Naive thymus-derived CD4-positive, alpha-beta T cell (primary cell): ENCODE results near the gene BLVRB. TPM values are rescaled to one million over a fixed set of nuclear protein-coding genes. Genes with fewer than 3 reads are reported as not detected.
"Not testable (repeated sequence)": the region's sequence is repeated elsewhere in the genome, so short reads cannot be mapped to it uniquely, and the experiment has no call there.

ENCODE experiments used
- ATAC-seq: fragments of 150-1000 bp; cut with Tn5 transposase; 2 replicates; pipeline ENCODE4 v1.10.0; 2021; ENCODE audit warnings: mild to moderate bottlenecking, moderate library complexity
- CTCF ChIA-PET: fragments of 350-600 bp; sonication (Branson Sonifier 250); formaldehyde crosslinking; loops from one replicate; lab custom pipeline; 2021; ENCODE audit warnings: antibody characterized with exemption; lab: Charles Lee
- POLR2A ChIA-PET: fragments of 350-600 bp; sonication (Branson Sonifier 250); formaldehyde crosslinking; loops from one replicate; lab custom pipeline; 2021; ENCODE audit warnings: antibody characterized with exemption, inconsistent platforms; lab: Charles Lee
- DNase-seq, 9 donors: peaks; one replicate each; pipeline versions ENCODE4 v3.0.0 to v3.0.0-alpha.2; 2020 to 2022; ENCODE audit warnings: mixed read lengths in 1 of 9
- H3K27ac ChIP-seq: one replicate; pipeline ENCODE4 v1.7.0; 2013; ENCODE audit warnings: mild to moderate bottlenecking, low read depth, low read length, moderate library complexity
- H3K27me3 ChIP-seq, 2 donors: one replicate each; pipeline ENCODE4 v1.7.0; 2013; ENCODE audit warnings: low read length in 2 of 2, mild to moderate bottlenecking in 2 of 2, moderate library complexity in 2 of 2; ENCODE audit not compliant: control insufficient read depth in 2 of 2, insufficient read depth in 2 of 2
- H3K36me3 ChIP-seq, 3 experiments: 1 replicate in 2 of 3; 2 replicates in 1 of 3; pipeline ENCODE4 v1.7.0; 2013; ENCODE audit warnings: low read length in 3 of 3, mild to moderate bottlenecking in 3 of 3, moderate library complexity in 1 of 3; ENCODE audit not compliant: insufficient read depth in 3 of 3, control insufficient read depth in 2 of 3
- H3K4me1 ChIP-seq, 2 donors: one replicate each; pipeline ENCODE4 v1.7.0; 2013; ENCODE audit warnings: low read length in 2 of 2, mild to moderate bottlenecking in 2 of 2, moderate library complexity in 1 of 2; ENCODE audit not compliant: control insufficient read depth in 2 of 2, insufficient read depth in 2 of 2
- H3K4me3 ChIP-seq: 2 replicates; pipeline ENCODE4 v1.7.0; 2013; ENCODE audit warnings: mild to moderate bottlenecking, low read length
- H3K9me3 ChIP-seq, 3 experiments: 1 replicate in 2 of 3; 2 replicates in 1 of 3; pipeline ENCODE4 v1.7.0; 2013; ENCODE audit warnings: low read length in 3 of 3; ENCODE audit not compliant: control insufficient read depth in 2 of 3
- H3K27ac Mint-ChIP-seq, 9 donors: one replicate each; pipeline ENCODE4 v1.8.0; 2020 to 2022; ENCODE audit warnings: mixed read lengths in 9 of 9, mild to moderate bottlenecking in 8 of 9, moderate library complexity in 5 of 9, inconsistent platforms in 2 of 9
- H3K27me3 Mint-ChIP-seq, 5 donors: one replicate each; pipeline ENCODE4 v1.8.0; 2021 to 2022; ENCODE audit warnings: mixed read lengths in 5 of 5, mild to moderate bottlenecking in 1 of 5
- H3K36me3 Mint-ChIP-seq, 5 donors: one replicate each; pipeline ENCODE4 v1.8.0; 2020 to 2022; ENCODE audit warnings: mixed read lengths in 5 of 5, mild to moderate bottlenecking in 3 of 5, inconsistent platforms in 1 of 5
- H3K4me1 Mint-ChIP-seq, 7 donors: one replicate each; pipeline ENCODE4 v1.8.0; 2020 to 2022; ENCODE audit warnings: mixed read lengths in 7 of 7, mild to moderate bottlenecking in 3 of 7, inconsistent platforms in 1 of 7
- H3K4me3 Mint-ChIP-seq, 10 donors: one replicate each; pipeline ENCODE4 v1.8.0; 2020 to 2022; ENCODE audit warnings: mild to moderate bottlenecking in 10 of 10, mixed read lengths in 10 of 10, moderate library complexity in 6 of 10, inconsistent platforms in 2 of 10
- H3K9me3 Mint-ChIP-seq, 11 donors: one replicate each; pipeline ENCODE4 v1.8.0; 2020 to 2022; ENCODE audit warnings: mixed read lengths in 11 of 11, mild to moderate bottlenecking in 4 of 11, inconsistent platforms in 1 of 11, moderate library complexity in 1 of 11
- intact Hi-C, 2 donors: fragments of 100-400 bp; cut with micrococcal nuclease; formaldehyde crosslinking; loops; one replicate each; pipeline ENCODE4 v1.15.1; 2023
- polyA plus RNA-seq, 2 donors: library from polyadenylated mRNA; unstranded; fragments of 300-500 nt; fragmentation: Illumina TruSeq; gene quantifications; one replicate each; pipeline ENCODE4 v1.2.3, GENCODE V29; 2021
- total RNA-seq, 6 experiments: library from RNA in 5 of 6; stranded (reverse) in 5 of 6; gene quantifications; 1 replicate in 5 of 6; 2 replicates in 1 of 6; pipeline ENCODE4 v1.2.3 and lab custom pipeline; 2021 to 2026

Gene BLVRB
- total and polyA plus RNA-seq, 7 experiments from 2014 or later: 11.0 to 42.2 (median 14.3) TPM

GRCh38 chr19:40458597-40458974 lies 7.0 kb downstream of the BLVRB start:
- ATAC-seq (no peak), DNase-seq (no peak)
- peaks cover 0 to 2% (median 0%) of the 10 kb centered on the region in 11 donors for H3K9me3 Mint-ChIP-seq
- Histone ChIP-seq H3K4me1 (no peaks in the 10 kb centered on the region), H3K27me3 (no peaks in the 10 kb centered on the region), H3K4me3 (no peak overlapping the region), H3K27ac (no peak overlapping the region), H3K9me3 (no peaks in the 10 kb centered on the region), H3K36me3 (no peaks in the 10 kb centered on the region)
- ChIA-PET CTCF (interaction anchor here (0.6 kb wide), 1 partner anchor 160 kb away, joined by 4 read pairs; no protein-coding TSS in a partner anchor), POLR2A (no interaction called here)
- H3K4me3 Mint-ChIP-seq: no peak overlapping the region
- H3K27ac Mint-ChIP-seq: no peak overlapping the region
- no peaks in the 10 kb centered on the region for H3K27me3 Mint-ChIP-seq
- peaks cover 0 to 7% (median 0%) of the 10 kb centered on the region in 7 donors for H3K4me1 Mint-ChIP-seq
- H3K36me3 Mint-ChIP-seq: peaks cover 0 to 3% (median 0%) of the 10 kb centered on the region in 5 donors
- intact Hi-C loops: no loop called here

GRCh38 chr19:40457953-40458596 lies 7.5 kb downstream of the BLVRB start:
- no peak for DNase-seq
- H3K27ac Mint-ChIP-seq: peak overlapping the region in 1 of 9 donors; percentile 13
- H3K4me3 ChIP-seq: no peak overlapping the region
- peaks cover 0 to 3% (median 0%) of the 10 kb centered on the region in 5 donors for H3K36me3 Mint-ChIP-seq
- no peaks in the 10 kb centered on the region for H3K27me3 ChIP-seq
- no peaks in the 10 kb centered on the region for H3K27me3 Mint-ChIP-seq
- peaks cover 0 to 7% (median 0%) of the 10 kb centered on the region in 7 donors for H3K4me1 Mint-ChIP-seq
- no peak for ATAC-seq
- CTCF ChIA-PET: no interaction called here
- H3K4me1 ChIP-seq: no peaks in the 10 kb centered on the region
- H3K27ac ChIP-seq: no peak overlapping the region
- H3K9me3 ChIP-seq: no peaks in the 10 kb centered on the region
- intact Hi-C loops: no loop called here
- no peaks in the 10 kb centered on the region for H3K36me3 ChIP-seq
- H3K4me3 Mint-ChIP-seq: no peak overlapping the region
- POLR2A ChIA-PET: interaction anchor here (1.0 kb wide), 1 partner anchor 32 kb away, joined by 3 read pairs; the partner anchor contains the start of gene SERTAD1
- H3K9me3 Mint-ChIP-seq: no peaks in the 10 kb centered on the region

GRCh38 chr19:40457048-40457447 lies 8.5 kb downstream of the BLVRB start:
- Mint-ChIP-seq H3K27ac (no peak overlapping the region), H3K36me3 (peaks cover 0 to 3% (median 0%) of the 10 kb centered on the region in 5 donors), H3K4me3 (no peak overlapping the region), H3K4me1 (peaks cover 0 to 7% (median 0%) of the 10 kb centered on the region in 7 donors), H3K27me3 (no peaks in the 10 kb centered on the region), H3K9me3 (peaks cover 0 to 2% (median 0%) of the 10 kb centered on the region in 11 donors)
- H3K4me3 ChIP-seq: no peak overlapping the region
- no peak overlapping the region for H3K27ac ChIP-seq
- ChIA-PET CTCF (interaction anchor here (0.6 kb wide), 1 partner anchor 37 kb away, joined by 4 read pairs; no protein-coding TSS in a partner anchor), POLR2A (interaction anchor here (1.0 to 1.5 kb wide), 2 partner anchors 8 to 31 kb away, joined by 3 to 4 read pairs; partner anchors contain the start of genes BLVRB and SERTAD1)
- H3K27me3 ChIP-seq: no peaks in the 10 kb centered on the region
- no peak for DNase-seq
- no peaks in the 10 kb centered on the region for H3K36me3 ChIP-seq
- H3K4me1 ChIP-seq: no peaks in the 10 kb centered on the region
- intact Hi-C loops: no loop called here
- no peaks in the 10 kb centered on the region for H3K9me3 ChIP-seq
- ATAC-seq: no peak

- H3K4me1 ChIP-seq, DNase-seq, H3K27ac Mint-ChIP-seq, H3K4me3 Mint-ChIP-seq, H3K27me3 Mint-ChIP-seq, H3K9me3 Mint-ChIP-seq, H3K27me3 ChIP-seq, intact Hi-C loops, H3K4me1 Mint-ChIP-seq, H3K27ac ChIP-seq, H3K9me3 ChIP-seq, H3K36me3 ChIP-seq, H3K36me3 Mint-ChIP-seq, H3K4me3 ChIP-seq, ATAC-seq: not testable (repeated sequence)
- CTCF ChIA-PET: interaction anchor here (0.7 to 2.4 kb wide), 2 partner anchors 11 to 42 kb away, joined by 3 to 8 read pairs; partner anchors contain the start of gene BLVRB
- POLR2A ChIA-PET: interaction anchor here (0.8 to 1.1 kb wide), 2 partner anchors 11 to 12 kb away, joined by 4 read pairs; no protein-coding TSS in a partner anchor
Measured at GRCh38 chr19:40453943-40454342, 11.6 kb downstream of the BLVRB start.

DNA sequence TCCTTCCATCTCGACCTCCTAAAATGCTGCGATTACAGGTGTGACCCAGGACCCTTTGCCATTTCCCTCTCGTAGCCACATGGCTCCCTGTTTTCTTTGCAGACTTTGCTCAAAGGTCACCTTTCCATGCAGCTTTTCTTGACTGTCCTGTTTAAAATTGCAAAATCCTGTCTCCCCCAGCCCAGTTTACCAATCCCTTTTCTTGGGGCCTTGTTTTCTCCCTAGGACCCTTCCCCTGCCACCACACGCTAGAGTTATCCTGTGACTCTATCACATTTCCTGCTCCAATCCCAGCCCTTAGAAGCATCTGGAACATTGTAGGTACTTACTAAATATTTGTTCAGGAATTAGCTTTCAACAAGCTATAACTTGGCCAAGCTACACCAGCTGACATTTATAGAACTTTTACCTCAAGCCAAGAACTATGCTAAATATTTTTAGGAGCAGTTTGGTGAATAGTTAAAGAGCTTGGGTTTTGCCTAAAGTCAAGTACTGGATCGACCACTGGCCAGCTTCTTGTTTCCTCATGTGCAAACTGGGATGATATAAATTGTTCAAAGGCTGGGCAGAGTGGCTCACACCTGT lies 12.3 kb downstream of the BLVRB start:
- intact Hi-C loops: no loop called here
- Histone ChIP-seq H3K27ac (no peak overlapping the region), H3K4me1 (no peaks in the 10 kb centered on the region), H3K9me3 (no peaks in the 10 kb centered on the region), H3K27me3 (no peaks in the 10 kb centered on the region), H3K36me3 (no peaks in the 10 kb centered on the region), H3K4me3 (no peak overlapping the region)
- H3K36me3 Mint-ChIP-seq: peaks cover 0 to 7% (median 3%) of the 10 kb centered on the region in 5 donors
- peaks cover 0 to 2% (median 0%) of the 10 kb centered on the region in 11 donors for H3K9me3 Mint-ChIP-seq
- ChIA-PET CTCF (interaction anchor here (0.7 to 2.4 kb wide), 2 partner anchors 12 to 42 kb away, joined by 3 to 8 read pairs; partner anchors contain the start of gene BLVRB), POLR2A (interaction anchor here (0.6 to 1.1 kb wide), 3 partner anchors 11 to 123 kb away, joined by 3 to 4 read pairs (median 4); no protein-coding TSS in a partner anchor)
- no peaks in the 10 kb centered on the region for H3K27me3 Mint-ChIP-seq
- ATAC-seq: no peak
- H3K4me1 Mint-ChIP-seq: peaks cover 0 to 5% (median 0%) of the 10 kb centered on the region in 7 donors
- no peak overlapping the region for H3K4me3 Mint-ChIP-seq
- no peak overlapping the region for H3K27ac Mint-ChIP-seq
- DNase-seq: no peak

DNA sequence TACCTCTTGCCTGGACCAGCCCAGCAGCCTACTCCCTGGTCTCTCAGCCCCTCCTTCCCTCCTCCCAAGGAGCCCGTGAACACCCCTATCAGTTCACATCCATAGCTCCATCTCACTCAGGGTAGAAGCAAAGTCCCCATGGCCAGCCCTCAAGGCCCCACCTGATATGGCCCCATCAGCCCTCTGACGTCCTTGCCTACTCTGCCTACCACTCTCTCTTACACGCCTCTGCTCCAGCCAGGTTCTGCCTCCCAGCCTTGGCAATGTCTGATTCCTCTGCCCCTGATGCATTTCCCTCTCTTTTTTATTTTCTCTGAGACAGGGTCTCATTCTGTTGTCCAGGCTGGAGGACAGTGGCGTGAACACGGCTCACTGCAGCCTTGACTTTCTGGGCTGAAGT lies 13.5 kb downstream of the BLVRB start:
- H3K36me3 ChIP-seq: no peaks in the 10 kb centered on the region
- peaks cover 0 to 5% (median 0%) of the 10 kb centered on the region in 7 donors for H3K4me1 Mint-ChIP-seq

More for the DNA sequence above, 13.5 kb downstream of the BLVRB start:
- intact Hi-C loops: no loop called here
- Mint-ChIP-seq H3K27ac (no peak overlapping the region), H3K4me3 (peak overlapping the region in 1 of 10 donors; percentile 59), H3K27me3 (no peaks in the 10 kb centered on the region), H3K36me3 (peaks cover 0 to 5% (median 3%) of the 10 kb centered on the region in 5 donors), H3K9me3 (peaks cover 0 to 2% (median 0%) of the 10 kb centered on the region in 11 donors)
- Histone ChIP-seq H3K27ac (no peak overlapping the region), H3K4me3 (no peak overlapping the region), H3K9me3 (no peaks in the 10 kb centered on the region), H3K4me1 (no peaks in the 10 kb centered on the region), H3K27me3 (no peaks in the 10 kb centered on the region)
- ATAC-seq: no peak
- CTCF ChIA-PET: interaction anchor here (0.8 kb wide), 1 partner anchor 50 kb away, joined by 3 read pairs; no protein-coding TSS in a partner anchor
- POLR2A ChIA-PET: interaction anchor here (0.8 kb wide), 1 partner anchor 143 kb away, joined by 3 read pairs; no protein-coding TSS in a partner anchor
- DNase-seq: no peak
